ENCODE results near the gene WNT1.

DNA sequence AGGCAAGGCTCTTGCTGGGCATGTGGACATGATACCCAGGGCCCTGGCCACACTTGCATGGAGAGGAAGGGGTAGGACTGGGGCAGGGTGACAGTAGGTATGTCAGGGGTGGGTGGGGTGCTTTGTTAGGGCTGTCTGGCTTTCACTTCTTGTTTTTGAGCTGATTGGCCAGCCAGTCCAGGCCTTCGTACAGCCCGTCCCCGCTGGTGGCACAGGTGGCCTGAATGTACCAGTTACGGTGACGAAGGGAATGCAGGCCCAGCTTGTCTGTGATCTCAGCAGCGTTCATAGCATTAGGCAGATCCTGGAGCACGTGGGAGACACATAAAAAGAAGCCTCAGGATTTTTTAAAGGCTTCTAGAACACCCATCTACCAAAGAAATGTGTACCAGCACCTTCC lies 39.3 kb upstream of the WNT1 start:
- TF ChIP-seq, protein P1, sequence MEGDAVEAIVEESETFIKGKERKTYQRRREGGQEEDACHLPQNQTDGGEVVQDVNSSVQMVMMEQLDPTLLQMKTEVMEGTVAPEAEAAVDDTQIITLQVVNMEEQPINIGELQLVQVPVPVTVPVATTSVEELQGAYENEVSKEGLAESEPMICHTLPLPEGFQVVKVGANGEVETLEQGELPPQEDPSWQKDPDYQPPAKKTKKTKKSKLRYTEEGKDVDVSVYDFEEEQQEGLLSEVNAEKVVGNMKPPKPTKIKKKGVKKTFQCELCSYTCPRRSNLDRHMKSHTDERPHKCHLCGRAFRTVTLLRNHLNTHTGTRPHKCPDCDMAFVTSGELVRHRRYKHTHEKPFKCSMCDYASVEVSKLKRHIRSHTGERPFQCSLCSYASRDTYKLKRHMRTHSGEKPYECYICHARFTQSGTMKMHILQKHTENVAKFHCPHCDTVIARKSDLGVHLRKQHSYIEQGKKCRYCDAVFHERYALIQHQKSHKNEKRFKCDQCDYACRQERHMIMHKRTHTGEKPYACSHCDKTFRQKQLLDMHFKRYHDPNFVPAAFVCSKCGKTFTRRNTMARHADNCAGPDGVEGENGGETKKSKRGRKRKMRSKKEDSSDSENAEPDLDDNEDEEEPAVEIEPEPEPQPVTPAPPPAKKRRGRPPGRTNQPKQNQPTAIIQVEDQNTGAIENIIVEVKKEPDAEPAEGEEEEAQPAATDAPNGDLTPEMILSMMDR (IDR thresholded peaks at IDR 0.05), result no peak
- TF ChIP-seq POLR2A (IDR thresholded peaks at IDR 0.05), result no peak
